ENCODE data around the gene HIVEP1.
"Not testable (repeated sequence)": the region's sequence is repeated elsewhere in the genome, so short reads cannot be mapped to it uniquely, and the experiment has no call there.

HIVEP1 gene

DNA sequence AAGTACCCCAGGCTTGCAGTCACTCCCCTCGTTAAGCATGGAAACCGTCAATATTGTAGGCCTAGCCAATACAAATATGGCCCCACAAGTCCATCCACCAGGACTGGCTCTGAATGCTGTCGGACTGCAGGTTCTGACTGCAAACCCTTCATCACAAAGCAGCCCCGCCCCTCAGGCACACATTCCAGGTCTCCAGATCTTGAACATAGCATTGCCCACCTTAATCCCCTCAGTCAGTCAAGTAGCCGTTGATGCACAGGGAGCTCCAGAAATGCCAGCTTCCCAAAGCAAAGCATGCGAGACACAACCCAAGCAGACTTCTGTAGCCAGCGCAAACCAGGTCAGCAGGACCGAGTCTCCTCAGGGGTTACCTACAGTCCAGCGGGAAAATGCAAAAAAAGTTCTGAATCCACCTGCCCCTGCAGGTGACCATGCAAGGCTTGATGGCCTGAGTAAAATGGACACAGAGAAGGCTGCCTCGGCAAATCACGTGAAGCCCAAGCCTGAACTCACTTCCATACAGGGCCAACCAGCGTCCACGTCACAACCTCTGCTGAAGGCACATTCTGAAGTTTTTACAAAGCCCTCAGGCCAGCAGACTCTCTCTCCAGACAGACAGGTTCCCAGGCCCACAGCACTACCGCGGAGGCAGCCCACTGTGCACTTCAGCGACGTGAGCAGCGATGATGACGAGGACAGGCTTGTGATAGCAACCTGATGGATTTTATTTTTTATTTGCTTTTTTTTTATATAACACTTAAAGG lies 151.8 kb downstream of the HIVEP1 start:
- DNase-seq = no peak

DNA sequence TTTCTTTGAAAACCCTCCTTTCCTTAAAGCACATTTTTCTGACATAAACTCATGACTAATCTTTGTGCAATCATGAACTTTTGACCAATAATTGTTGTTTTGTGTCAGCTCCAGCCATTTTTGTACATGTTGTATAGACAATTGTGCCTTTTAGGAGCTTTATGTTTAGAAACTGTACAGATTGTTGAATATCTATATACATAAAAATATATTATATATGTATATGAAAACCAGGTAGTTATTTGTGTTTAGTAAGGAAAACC lies 152.3 kb downstream of the HIVEP1 start:
- no peak for DNase-seq

- DNase-seq = no peak
These were observed 153.2 kb downstream of the HIVEP1 start for GRCh38 chr6:12165297-12165696.

DNA sequence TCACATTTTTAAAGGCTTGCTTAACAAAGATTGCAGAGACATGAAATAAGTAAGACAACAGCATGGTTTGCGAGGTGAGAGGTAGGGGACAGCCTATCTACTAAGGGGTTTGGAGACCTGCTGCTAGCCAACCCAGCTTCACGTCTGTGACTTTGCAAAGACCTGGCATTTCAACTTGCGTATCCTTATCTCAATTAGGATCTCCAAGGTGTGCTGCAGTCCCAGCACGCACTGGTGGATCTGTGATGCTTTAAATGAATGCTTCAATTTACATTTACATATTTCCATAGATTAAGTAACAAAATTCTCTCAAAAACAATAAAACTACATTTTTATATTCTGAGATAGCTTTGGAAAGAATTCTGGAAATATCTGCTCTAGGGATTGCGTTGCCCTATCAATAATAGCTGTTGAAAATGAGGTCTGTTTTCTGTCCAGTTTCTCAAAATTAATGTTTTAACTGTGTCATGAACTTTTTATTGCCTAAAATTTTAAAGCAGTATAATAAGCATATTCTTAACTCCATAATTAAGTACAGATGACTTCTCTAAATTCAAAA lies 153.7 kb downstream of the HIVEP1 start:
- no peak for DNase-seq

DNA sequence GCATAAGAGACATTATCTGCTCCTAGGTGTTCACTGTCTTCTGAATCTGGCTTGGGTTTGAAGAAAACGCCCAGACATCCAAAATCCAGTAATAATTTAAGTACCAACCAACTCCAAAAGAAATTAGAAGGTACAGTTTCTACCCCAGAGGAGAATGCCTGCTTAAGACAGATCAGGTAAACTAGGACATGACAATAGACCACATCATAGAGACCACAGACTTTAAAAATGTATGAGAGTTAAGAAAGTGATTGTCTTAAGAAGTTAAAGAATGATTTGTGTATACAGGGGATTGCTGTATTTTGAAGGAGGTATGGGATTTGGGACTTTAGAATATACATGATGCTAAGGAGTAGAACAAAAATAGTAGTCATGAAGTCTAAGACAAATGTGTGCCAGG lies 157.3 kb downstream of the HIVEP1 start:
- DNase-seq = no peak

DNA sequence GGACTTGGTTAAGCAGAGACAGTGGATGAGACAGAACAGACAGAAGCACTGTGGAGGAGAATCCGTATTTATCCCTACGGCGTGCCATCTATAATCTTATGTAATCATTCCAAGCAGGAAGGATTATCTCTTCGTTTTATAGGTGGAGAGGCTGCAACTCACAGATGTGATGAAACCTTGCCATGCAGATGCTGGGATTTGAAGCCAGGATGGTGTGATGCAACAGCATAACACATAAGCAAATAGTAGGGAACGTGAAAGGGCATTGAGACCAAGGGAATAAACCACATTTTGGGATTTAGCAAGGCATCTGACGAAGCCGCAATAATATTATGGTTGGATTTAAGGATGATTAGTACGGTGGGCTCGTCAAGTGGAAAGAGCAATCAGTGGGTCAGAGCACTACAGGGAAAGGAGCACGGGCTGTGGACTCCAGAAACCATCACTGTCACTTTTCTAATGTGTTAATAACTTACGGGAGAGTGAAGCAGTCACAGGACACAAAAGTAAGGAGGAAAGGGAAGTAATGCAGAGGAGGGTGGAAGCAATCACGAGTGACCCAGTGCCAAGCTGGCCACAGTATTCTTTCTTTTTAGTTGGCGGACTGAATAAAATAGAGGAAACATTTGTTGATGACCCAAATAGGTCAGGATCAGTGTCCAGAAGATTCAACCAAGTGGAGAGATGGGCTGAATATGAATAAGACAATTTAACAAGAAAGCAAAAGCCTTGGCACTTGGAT lies 158.4 kb downstream of the HIVEP1 start:
- DNase-seq = no peak

- no peak for DNase-seq
These were observed 159.6 kb downstream of the HIVEP1 start for GRCh38 chr6:12171717-12172116.

DNA sequence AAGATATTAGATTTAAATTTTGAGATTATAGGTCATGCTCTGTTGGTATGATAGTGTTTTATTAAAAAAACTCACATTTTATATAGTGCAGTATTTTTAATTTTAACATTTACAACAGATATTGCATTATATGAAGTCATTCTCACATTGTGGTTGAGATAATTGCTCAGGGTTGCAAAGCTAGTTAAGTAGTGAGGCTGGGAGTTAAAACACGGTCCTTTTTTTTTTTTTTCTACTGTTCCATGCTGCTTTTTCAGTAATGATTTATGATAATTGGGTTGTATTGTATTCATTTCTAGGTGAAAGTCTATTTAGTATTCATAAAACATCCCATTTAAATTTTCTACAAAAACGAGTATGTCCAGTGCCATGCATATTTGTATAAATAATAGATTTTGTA lies 160.5 kb downstream of the HIVEP1 start:
- no peak for DNase-seq

- no peak for DNase-seq
These were observed 161.1 kb downstream of the HIVEP1 start for GRCh38 chr6:12173181-12173580.

GRCh38 chr6:12173661-12174060 lies 161.5 kb downstream of the HIVEP1 start:
- no peak for DNase-seq

DNA sequence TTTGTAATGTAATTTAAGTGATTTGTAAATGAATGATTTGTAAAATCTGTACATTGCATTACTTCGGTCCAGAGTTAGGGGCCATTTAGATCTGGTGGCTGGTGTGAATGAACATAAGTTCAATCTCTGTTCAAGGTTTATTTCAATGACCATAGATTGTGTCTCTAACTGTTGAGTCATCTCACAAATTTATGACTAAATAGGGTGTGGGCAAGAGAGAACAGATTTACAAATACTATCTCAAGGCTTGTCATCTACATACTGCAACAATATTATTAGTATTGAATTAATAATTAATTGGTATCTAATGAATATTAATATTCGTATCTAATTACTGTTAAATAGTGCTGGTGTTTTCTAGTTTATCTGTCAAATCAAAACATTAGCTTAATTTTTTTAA lies 162.8 kb downstream of the HIVEP1 start:
- no peak for DNase-seq

DNA sequence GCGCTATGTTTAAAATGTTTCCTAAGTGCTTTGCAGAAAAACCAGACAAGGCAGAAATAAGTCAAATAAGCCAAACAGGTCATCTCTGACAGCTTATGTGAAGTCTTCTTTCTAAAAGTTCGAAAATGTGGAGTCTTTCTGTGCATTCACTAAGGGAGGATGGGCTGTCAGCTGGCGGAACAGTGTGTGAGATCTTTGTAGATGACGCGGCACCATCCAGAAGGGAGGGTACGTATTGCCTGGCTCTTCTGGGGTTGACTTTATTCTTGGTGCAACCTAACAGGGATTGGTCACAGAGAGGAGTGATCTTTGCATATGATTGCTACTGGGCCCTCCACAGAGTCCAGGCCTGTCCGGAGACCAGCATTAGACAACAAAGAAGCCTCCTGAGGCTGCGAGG lies 163.5 kb downstream of the HIVEP1 start:
- no peak for DNase-seq

DNA sequence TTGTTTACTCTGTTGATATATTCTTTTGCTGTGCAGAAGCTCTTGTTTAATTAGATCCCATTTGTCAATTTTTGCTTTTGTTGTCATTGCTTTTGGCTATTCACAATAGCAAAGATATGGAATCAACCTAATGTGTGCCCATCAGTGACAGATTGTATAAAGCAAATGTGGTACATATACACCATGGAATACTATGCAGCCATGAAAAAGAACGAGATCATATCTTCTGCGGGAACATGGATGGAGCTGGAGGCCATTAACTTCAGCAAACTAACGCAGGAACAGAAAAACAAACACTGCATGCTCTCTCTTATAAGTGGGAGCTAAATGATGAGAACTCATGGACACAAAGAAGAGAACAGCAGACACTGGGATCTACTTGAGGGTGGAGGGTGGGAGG lies 164.7 kb downstream of the HIVEP1 start:
- not testable (repeated sequence) for DNase-seq

DNA sequence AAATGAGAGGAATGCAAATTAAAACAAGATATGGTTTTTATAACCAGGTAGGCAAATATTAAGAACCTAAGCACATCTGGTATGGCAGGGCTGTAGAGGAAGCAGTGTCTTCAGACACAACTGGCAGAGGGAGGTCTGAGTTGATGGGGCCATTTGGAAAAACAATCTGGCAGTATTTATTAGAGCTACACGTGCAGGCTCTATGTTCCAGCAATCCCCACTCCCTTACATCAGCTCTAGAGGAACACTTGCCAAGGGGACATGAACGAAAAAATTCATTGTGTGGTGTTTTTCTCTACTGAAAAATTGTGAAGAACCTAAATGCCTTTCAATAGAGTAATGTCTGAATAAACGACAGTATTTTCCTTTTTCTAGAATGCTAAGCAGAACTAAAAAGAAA lies 166.4 kb downstream of the HIVEP1 start:
- no peak for DNase-seq

DNA sequence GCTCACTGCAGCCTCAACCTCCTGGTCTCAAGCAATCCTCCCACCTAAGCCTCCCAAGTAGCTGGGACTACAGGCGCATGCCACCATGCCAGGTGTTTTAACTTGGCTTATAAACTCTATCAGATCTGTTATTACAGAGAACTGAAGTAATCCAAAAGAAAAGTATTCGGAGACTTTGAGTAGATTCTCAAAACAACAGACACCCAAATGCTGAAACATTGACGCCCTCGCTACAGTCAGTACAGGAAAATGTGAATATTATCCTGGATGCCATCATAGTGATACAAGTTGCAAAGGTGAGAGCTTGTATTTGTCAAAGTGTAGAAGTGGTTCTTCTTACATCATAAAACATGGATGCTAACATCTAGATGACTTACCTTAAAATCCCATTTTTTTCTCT lies 169.4 kb downstream of the HIVEP1 start:
- DNase-seq = no peak

DNA sequence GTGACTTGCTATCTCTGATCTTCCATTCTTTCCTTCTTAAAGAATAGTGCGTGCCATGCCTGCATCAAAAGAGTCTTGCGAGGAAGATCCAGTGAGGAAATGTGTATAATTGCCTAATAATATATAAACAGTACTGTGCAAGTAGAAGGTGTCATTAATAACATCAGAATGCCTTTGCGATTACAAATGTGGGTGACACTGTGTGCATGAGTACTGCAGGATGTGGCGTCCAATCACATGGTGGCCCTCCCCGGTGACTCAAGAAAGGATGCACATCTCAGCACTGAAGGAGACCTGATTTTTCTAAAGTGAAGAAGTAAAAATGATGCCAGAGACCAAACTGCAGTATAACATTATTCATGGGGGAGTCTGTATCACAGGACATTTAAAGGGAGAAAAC lies 170.6 kb downstream of the HIVEP1 start:
- DNase-seq = no peak

DNA sequence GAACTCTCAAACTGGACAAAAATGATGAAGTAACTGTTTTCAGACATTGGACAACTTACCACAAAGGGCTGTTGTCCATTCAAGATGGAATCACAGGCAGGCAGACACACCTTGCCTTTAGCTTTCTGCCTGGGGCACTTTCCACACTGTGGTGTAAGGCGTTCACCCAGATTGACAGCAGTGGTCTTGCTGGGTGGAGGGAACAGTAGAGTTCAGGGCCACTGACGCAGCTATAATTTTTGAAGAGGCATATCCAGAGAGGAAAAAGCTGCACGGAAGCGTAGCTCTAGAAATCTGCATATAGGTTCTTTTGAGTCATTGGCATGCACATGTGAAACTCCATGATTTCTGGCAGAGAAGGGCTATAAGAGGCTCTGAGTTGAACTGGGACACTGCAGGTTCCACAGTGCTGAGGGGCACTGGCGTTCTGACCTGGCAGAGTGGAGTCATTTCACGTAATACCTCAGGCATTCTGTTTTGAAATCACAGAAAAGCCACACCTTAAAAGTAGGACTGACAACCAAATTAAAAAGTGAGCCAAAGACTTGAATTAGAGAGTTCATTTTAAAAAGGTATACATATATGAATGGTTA lies 173.1 kb downstream of the HIVEP1 start:
- no peak for DNase-seq

DNA sequence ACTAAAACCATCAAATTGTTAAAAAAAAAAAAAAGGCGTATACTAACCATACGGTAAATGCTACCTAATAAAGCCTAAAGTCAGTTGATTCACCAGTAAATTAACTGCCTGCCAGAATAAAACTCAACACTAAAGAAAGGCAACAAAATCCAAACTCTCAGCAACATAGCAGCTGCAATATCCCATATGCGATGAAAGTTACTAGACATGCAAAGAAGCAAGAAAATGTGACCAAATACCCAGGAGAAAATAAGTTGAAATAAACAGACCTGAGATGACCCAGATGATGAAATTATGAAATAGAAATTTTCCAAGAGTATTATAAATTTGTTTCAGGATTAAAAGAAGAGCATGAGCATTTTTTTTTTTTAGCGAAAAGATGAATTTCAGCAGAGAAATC lies 174.4 kb downstream of the HIVEP1 start:
- no peak for DNase-seq

DNA sequence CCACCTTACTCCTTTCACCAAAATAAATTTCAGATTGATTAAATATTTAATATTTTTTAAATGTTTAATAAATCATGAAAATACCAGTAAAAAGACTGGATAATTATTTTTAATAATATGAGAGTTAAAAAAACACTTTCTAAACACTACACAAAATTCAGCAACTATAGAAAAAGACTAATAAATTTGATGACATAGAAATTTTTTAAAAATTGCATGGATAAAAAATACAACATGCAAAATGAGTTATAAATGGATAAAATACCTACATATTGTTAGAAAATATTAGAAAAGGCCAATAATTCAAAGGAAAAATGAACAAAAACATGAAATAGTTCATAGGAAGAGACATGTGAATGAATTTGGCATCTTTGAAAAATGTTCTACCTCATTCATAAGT lies 177.0 kb downstream of the HIVEP1 start:
- DNase-seq = no peak

GRCh38 chr6:12189661-12190060 lies 177.5 kb downstream of the HIVEP1 start:
- no peak for DNase-seq

DNA sequence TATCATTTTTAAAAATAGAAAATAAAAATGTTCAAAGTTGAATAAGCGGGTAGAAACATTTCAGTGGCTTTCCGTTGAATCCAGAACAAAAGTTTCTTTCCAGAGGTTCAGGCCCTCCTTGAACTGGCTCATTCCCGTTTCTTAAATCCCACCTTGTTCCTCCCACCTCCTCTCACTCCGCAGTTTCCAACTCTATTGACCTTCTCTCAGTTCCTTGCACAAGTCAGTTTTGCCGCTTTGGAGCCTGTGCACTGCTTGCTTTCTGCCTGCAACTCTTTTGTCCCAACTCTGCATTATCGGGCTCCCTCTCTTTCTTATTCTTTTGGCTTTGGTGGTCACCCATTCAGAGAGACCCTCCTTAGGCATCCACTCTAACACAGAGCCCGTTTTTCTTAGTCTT lies 178.1 kb downstream of the HIVEP1 start:
- no peak for DNase-seq

DNA sequence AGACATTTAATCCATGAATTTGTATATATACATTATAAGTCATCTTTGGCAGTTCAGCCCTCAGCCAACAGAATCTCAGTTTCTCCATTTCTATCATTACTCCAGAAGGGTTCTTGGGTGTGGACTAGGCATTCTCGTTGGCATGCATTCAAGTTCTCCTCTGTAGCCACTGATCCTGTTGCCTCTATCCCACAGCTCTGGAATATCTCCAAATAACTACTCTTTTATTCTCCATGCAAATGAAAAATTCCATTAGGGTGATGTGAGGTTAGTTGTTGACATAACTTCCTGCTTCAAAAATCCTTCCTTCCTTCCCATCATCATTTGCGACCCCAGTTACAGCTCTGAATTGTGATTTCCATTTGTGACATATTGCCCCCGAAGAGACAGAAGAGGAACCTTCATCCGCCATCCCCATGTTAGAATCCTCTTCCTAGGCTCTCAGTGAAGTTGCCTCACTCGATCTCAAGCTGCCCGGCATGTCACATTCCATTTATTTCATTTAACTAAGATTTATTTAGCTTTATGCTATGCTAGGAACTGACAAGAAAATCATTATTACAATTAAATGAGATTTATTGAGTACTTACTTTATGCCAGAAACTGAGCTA lies 184.3 kb downstream of the HIVEP1 start:
- no peak for DNase-seq

DNA sequence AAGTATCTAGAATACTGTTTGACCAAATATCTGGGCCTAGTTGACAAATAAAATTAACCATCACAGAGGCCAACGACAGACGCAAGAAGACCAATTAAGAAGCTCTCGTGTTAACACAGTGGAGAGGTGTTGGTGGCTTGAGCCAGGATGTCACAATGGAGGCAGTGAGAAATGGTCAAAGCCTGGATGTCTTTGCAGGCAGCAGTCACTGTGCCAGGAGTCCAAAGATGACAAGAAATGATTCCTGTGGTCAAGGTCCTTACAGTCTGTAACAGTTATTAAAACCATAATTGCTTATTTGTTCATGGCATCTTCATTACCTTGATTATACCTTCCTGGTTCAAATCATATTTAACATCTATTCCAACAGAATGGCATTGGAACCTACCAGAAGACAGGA lies 186.7 kb downstream of the HIVEP1 start:
- no peak for DNase-seq
